IMR-90 (cell line): Measurements from ENCODE around the gene LRRC7.

Experiments
- CHD1 ChIP-seq: IDR thresholded peaks from 2 replicates; pipeline ENCODE4 v1.6.1; 2012; ENCODE audit warnings: low read depth, low read length, improper control_type of control experiment
- FOS ChIP-seq: fragments of 150-350 bp; IDR thresholded peaks from 2 replicates; pipeline ENCODE4 v1.6.1; 2016; ENCODE audit warnings: low read depth, low read length

DNA sequence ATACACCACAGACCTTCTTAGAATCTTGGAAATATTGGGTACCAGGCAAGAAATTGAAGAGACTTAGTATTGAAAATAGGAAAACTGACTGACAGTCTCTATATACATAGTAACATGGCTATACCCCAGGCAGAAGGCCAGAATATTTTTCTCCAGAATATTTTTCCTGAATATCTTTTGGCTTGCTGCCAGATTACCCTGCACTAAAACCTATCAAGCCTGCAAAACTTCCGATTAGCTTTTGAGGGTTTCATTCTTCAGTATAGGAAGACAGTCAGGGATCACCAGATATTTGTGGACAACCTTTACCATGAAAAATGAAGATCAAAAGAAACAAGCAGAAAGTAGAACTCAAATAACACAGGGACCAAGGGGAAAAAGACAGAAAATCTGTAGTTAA lies 187.9 kb downstream of the LRRC7 start:
- TF ChIP-seq FOS, result no peak
- no peak for TF ChIP-seq CHD1
